H1 (cell line): ENCODE results near the gene PCGF3. TPM values are rescaled to one million over a fixed set of nuclear protein-coding genes. Genes with fewer than 3 reads are reported as not detected.

Experiments used
- CTCF ChIA-PET: fragments of 300-600 bp; sonication (Branson Sonifier 250); formaldehyde crosslinking; loops from one replicate; lab custom pipeline; 2021; ENCODE audit not compliant: partially characterized antibody; lab: Charles Lee
- POLR2A ChIA-PET: fragments of 300-600 bp; sonication (Branson Sonifier 250); formaldehyde crosslinking; loops from one replicate; lab custom pipeline; 2021; ENCODE audit warnings: inconsistent platforms; ENCODE audit not compliant: partially characterized antibody; lab: Charles Lee
- DNase-seq, 2 experiments: peaks; one replicate each; pipeline versions ENCODE4 v3.0.0 to v3.0.0-alpha.2; 2010 to 2022; ENCODE audit warnings: low spot score in 2 of 2, low read depth in 1 of 2, mixed read lengths in 1 of 2
- FAIRE-seq: peaks from 2 replicates; lab custom pipeline; 2011; peaks lifted over from hg19 to GRCh38; lab: Jason Lieb, UNC
- H2AFZ ChIP-seq: 2 replicates; pipeline ENCODE4 v1.8.1; 2012; ENCODE audit warnings: low read length, inconsistent platforms
- H2AK5ac ChIP-seq: 2 replicates; pipeline ENCODE4 v1.6.1; 2013; ENCODE audit warnings: low read depth, low read length
- H2BK120ac ChIP-seq: replicated peaks from 2 replicates; pipeline ENCODE3; 2013; ENCODE audit warnings: low read depth, low read length, inconsistent platforms
- H2BK12ac ChIP-seq: 2 replicates; pipeline ENCODE4 v1.6.1; 2013; ENCODE audit warnings: low read depth, low read length
- H2BK15ac ChIP-seq: 2 replicates; pipeline ENCODE4 v1.6.1; 2013; ENCODE audit warnings: low read length
- H2BK20ac ChIP-seq: 2 replicates; pipeline ENCODE4 v1.6.1; 2013; ENCODE audit warnings: low read length
- H2BK5ac ChIP-seq: 2 replicates; pipeline ENCODE4 v1.6.1; 2013; ENCODE audit warnings: low read depth, low read length
- H3K14ac ChIP-seq: 2 replicates; pipeline ENCODE4 v1.6.1; 2013; ENCODE audit warnings: inconsistent platforms; ENCODE audit not compliant: insufficient read length
- H3K18ac ChIP-seq: 2 replicates; pipeline ENCODE4 v1.6.1; 2013; ENCODE audit warnings: low read length; ENCODE audit errors: extremely low read depth
- H3K23ac ChIP-seq: 2 replicates; pipeline ENCODE4 v1.6.1; 2013; ENCODE audit warnings: inconsistent platforms; ENCODE audit not compliant: insufficient read length
- H3K23me2 ChIP-seq: 2 replicates; pipeline ENCODE4 v1.6.1; 2013; ENCODE audit warnings: low read depth, low read length
- H3K27ac ChIP-seq: 2 replicates; pipeline ENCODE4 v1.6.1; 2011; ENCODE audit warnings: low read depth, low read length, inconsistent platforms
- H3K27me3 ChIP-seq, 4 experiments: replicated peaks in 1 of 4; 1 replicate in 1 of 4; 2 replicates in 3 of 4; pipeline versions ENCODE4 v1.6.1 to v1.8.1; 2011 to 2013; ENCODE audit warnings: low read length in 3 of 4, mild to moderate bottlenecking in 3 of 4, inconsistent platforms in 2 of 4, mixed read lengths in 2 of 4, moderate library complexity in 1 of 4; ENCODE audit not compliant: control insufficient read depth in 3 of 4, insufficient read depth in 3 of 4; ENCODE audit errors: extremely low read depth in 1 of 4
- H3K36me3 ChIP-seq, 4 experiments: 2 replicates each; pipeline versions ENCODE4 v1.6.1 to v1.8.1; 2011 to 2013; ENCODE audit warnings: mild to moderate bottlenecking in 4 of 4, low read length in 3 of 4, moderate library complexity in 2 of 4, control low read depth in 1 of 4, inconsistent platforms in 1 of 4; ENCODE audit not compliant: insufficient read depth in 4 of 4, control insufficient read depth in 2 of 4
- H3K4ac ChIP-seq: replicated peaks from 2 replicates; pipeline ENCODE3; 2013; ENCODE audit warnings: low read length, low read depth, mixed read lengths, inconsistent platforms; ENCODE audit not compliant: insufficient read length
- H3K4me1 ChIP-seq, 4 experiments: replicated peaks in 1 of 4; 1 replicate in 1 of 4; 2 replicates in 3 of 4; pipeline versions ENCODE4 v1.6.1 to v1.8.1; 2011 to 2013; ENCODE audit warnings: low read length in 3 of 4, inconsistent platforms in 2 of 4, mixed read lengths in 1 of 4; ENCODE audit not compliant: insufficient read depth in 4 of 4, control insufficient read depth in 3 of 4
- H3K4me2 ChIP-seq, 2 experiments: 2 replicates each; pipeline versions ENCODE4 v1.6.1 to v1.8.1; 2011 to 2013; ENCODE audit warnings: low read depth in 2 of 2, low read length in 2 of 2, control low read depth in 1 of 2, inconsistent platforms in 1 of 2, mild to moderate bottlenecking in 1 of 2; ENCODE audit not compliant: insufficient read depth in 1 of 2
- H3K4me3 ChIP-seq, 4 experiments: fragments of 200-600, 300-600 bp in 1 of 4; sonication (generic), shearing (Covaris generic), sonication (Bioruptor Twin) in 1 of 4; 2 replicates each; pipeline versions ENCODE4 v1.5.1 to v1.8.1; 2011 to 2016; ENCODE audit warnings: low read length in 4 of 4, low read depth in 3 of 4, control low read depth in 2 of 4, inconsistent platforms in 2 of 4, mild to moderate bottlenecking in 2 of 4, mixed read lengths in 1 of 4, moderate library complexity in 1 of 4; ENCODE audit not compliant: insufficient read depth in 2 of 4; ENCODE audit errors: extremely low read depth in 1 of 4
- H3K56ac ChIP-seq: replicated peaks from 2 replicates; pipeline ENCODE3; 2013; ENCODE audit warnings: low read depth, mild to moderate bottlenecking, mixed read lengths, low read length, inconsistent platforms; ENCODE audit not compliant: insufficient read length
- H3K79me1 ChIP-seq: 2 replicates; pipeline ENCODE4 v1.6.1; 2013; ENCODE audit warnings: low read depth, low read length, control low read depth
- H3K79me2 ChIP-seq, 2 experiments: 2 replicates each; pipeline versions ENCODE4 v1.6.1 to v1.8.1; 2012 to 2013; ENCODE audit warnings: low read length in 2 of 2, mild to moderate bottlenecking in 2 of 2, inconsistent platforms in 1 of 2; ENCODE audit not compliant: insufficient read depth in 2 of 2, control insufficient read depth in 1 of 2
- H3K9ac ChIP-seq, 4 experiments: replicated peaks in 1 of 4; 1 replicate in 1 of 4; 2 replicates in 3 of 4; pipeline versions ENCODE4 v1.6.1 to v1.8.1; 2011 to 2013; ENCODE audit warnings: low read depth in 3 of 4, low read length in 3 of 4, control low read depth in 2 of 4, mild to moderate bottlenecking in 2 of 4, moderate library complexity in 2 of 4, inconsistent platforms in 1 of 4; ENCODE audit errors: extremely low read depth in 1 of 4
- H3K9me3 ChIP-seq, 2 experiments: 2 replicates each; pipeline versions ENCODE4 v1.6.1 to v1.8.1; 2012 to 2013; ENCODE audit warnings: mild to moderate bottlenecking in 2 of 2, moderate library complexity in 2 of 2, control low read depth in 1 of 2, inconsistent platforms in 1 of 2, low read depth in 1 of 2, low read length in 1 of 2, mixed read lengths in 1 of 2; ENCODE audit not compliant: insufficient read depth in 2 of 2
- H4K20me1 ChIP-seq, 2 experiments: replicated peaks in 1 of 2; 2 replicates each; pipeline versions ENCODE3 to v1.8.1; 2011 to 2013; ENCODE audit warnings: inconsistent platforms in 2 of 2, low read length in 2 of 2, mild to moderate bottlenecking in 1 of 2; ENCODE audit not compliant: insufficient read depth in 2 of 2, control insufficient read depth in 1 of 2
- H4K5ac ChIP-seq: 2 replicates; pipeline ENCODE4 v1.6.1; 2013; ENCODE audit warnings: low read length, low read depth, mixed read lengths, inconsistent platforms; ENCODE audit not compliant: insufficient read length
- H4K8ac ChIP-seq: 2 replicates; pipeline ENCODE4 v1.8.0; 2013; ENCODE audit warnings: mild to moderate bottlenecking, moderate library complexity, low read length, inconsistent platforms; ENCODE audit not compliant: insufficient read depth; ENCODE audit errors: extremely low read depth
- H4K91ac ChIP-seq: replicated peaks from 2 replicates; pipeline ENCODE3; 2013; ENCODE audit warnings: low read length, mixed read lengths, inconsistent platforms; ENCODE audit not compliant: insufficient read length
- GABPA ChIP-seq: IDR thresholded peaks from 2 replicates; pipeline ENCODE4 v1.6.1; 2011; ENCODE audit warnings: mild to moderate bottlenecking, low read length, moderate library complexity, borderline replicate concordance; ENCODE audit not compliant: insufficient read depth
- RXRA ChIP-seq: IDR thresholded peaks from 2 replicates; pipeline ENCODE4 v1.6.1; 2011; ENCODE audit warnings: low read depth, mild to moderate bottlenecking, low read length, moderate library complexity; ENCODE audit not compliant: insufficient read depth
- SIN3A ChIP-seq, 2 experiments: IDR thresholded peaks in 1 of 2; conservative IDR thresholded peaks in 1 of 2; 2 replicates each; pipeline ENCODE4 v1.6.1; 2011 to 2012; ENCODE audit warnings: low read length in 2 of 2, improper control_type of control experiment in 1 of 2, low read depth in 1 of 2, mild to moderate bottlenecking in 1 of 2
- SP1 ChIP-seq: IDR thresholded peaks from 2 replicates; pipeline ENCODE4 v1.6.1; 2011; ENCODE audit warnings: low read depth, low read length
- SP2 ChIP-seq: IDR thresholded peaks from 2 replicates; pipeline ENCODE4 v1.6.1; 2012; ENCODE audit warnings: mild to moderate bottlenecking, low read length, inconsistent platforms
- USF2 ChIP-seq: IDR thresholded peaks from 2 replicates; pipeline ENCODE4 v1.6.1; 2011; ENCODE audit warnings: low read length, improper control_type of control experiment
- WGBS, 2 experiments: shearing (Covaris generic) in 1 of 2; methylation state at CpG; one replicate each; pipeline versions ENCODE4 v1.1.6 to v1.1.7; 2013 to 2015; ENCODE audit warnings: low lambda C conversion rate in 2 of 2, mixed read lengths in 2 of 2, inconsistent platforms in 1 of 2, low coverage in 1 of 2, missing lambda C conversion rate in 1 of 2; ENCODE audit not compliant: insufficient replicate concordance in 2 of 2, insufficient coverage in 1 of 2, insufficient read length in 1 of 2; ENCODE audit errors: extremely low coverage in 1 of 2, missing lambda C conversion rate in 1 of 2; 5-methylcytosine and 5-hydroxymethylcytosine counted together
- polyA plus RNA-seq, 7 experiments: library from polyadenylated mRNA; depleted of rRNA in 3 of 7; stranded (reverse) in 5 of 7; unstranded in 2 of 7; fragments of >200 nt in 5 of 7; fragments of 200-250 nt in 2 of 7; gene quantifications; 1 replicate in 5 of 7; 2 replicates in 1 of 7; 4 replicates in 1 of 7; pipeline versions ENCODE4 v1.2.1 to v1.2.3, GENCODE V29; 2011 to 2013; ENCODE audit warnings: missing spikeins in 2 of 7, mixed read lengths in 2 of 7
- total RNA-seq: library from RNA; stranded (reverse); fragmentation: NEBNext Ultra II Directional; extraction: Animal tissue kit (Norgen Biotek cat#: 25700); gene quantifications from 2 replicates; pipeline ENCODE4 v1.2.1, GENCODE V29; 2021

PCGF3 gene
- total and polyA plus RNA-seq, 2 of the 8 experiments (the other 6 are each of a cell fraction or from before 2014, with no cell fraction given), result 52.7 to 52.9 TPM

GRCh38 chr4:732486-732885 is 26.9 kb downstream of the PCGF3 start:
- Histone ChIP-seq H2AK5ac (no peak overlapping the region; the same call in 1 of the 2 replicates), H3K79me2 (peaks cover 3 to 11% of the 10 kb centered on the region in 2 experiments; a peak in 2 of 4 replicates)
- CTCF ChIA-PET, result interaction anchor here (0.9 to 2.5 kb wide), 2 partner anchors 10 to 58 kb away, joined by 3 to 13 read pairs; partner anchors contain the start of gene MYL5

More at GRCh38 chr4:732486-732885, 26.9 kb downstream of the PCGF3 start:
- peaks cover 13 to 17% of the 10 kb centered on the region in 2 experiments for H4K20me1 ChIP-seq
- POLR2A ChIA-PET, result no interaction called here
- H3K4me2 ChIP-seq, result no peak overlapping the region
- no peak overlapping the region for H3K9ac ChIP-seq
- H3K9me3 ChIP-seq, result peaks cover 0 to 5% of the 10 kb centered on the region in 2 experiments; a peak in 1 of 4 replicates
- no peak overlapping the region for H4K91ac ChIP-seq
- no peak overlapping the region for H3K27ac ChIP-seq
- no peaks in the 10 kb centered on the region for H3K4me1 ChIP-seq
- no peaks in the 10 kb centered on the region for H3K23me2 ChIP-seq
- H4K8ac ChIP-seq, result no peak overlapping the region
- no peak overlapping the region for H2BK12ac ChIP-seq
- no peak overlapping the region for H3K14ac ChIP-seq
- H2BK15ac ChIP-seq, result no peak overlapping the region
- TF ChIP-seq GABPA (no peak), SIN3A (conservative IDR thresholded peaks at IDR 0.05 in 1 of 2, IDR thresholded peaks at IDR 0.05 in 1 of 2; ENCODE audit: low read depth in 1 of 2, low read length in 2 of 2) (no peak), SP2 (no peak), RXRA (no peak), SP1 (no peak), USF2 (no peak)
- TF ChIP-seq, all 59 proteins: peak for 0
- Histone ChIP-seq H3K4ac (no peak overlapping the region), H3K56ac (no peak overlapping the region), H3K18ac (no peak overlapping the region), H2BK5ac (no peak overlapping the region), H4K5ac (no peak overlapping the region), H3K27me3 (no peaks in the 10 kb centered on the region), H2BK120ac (no peak overlapping the region), H3K23ac (no peak overlapping the region), H3K79me1 (peaks cover 8% of the 10 kb centered on the region), H3K36me3 (peaks cover 21 to 49% (median 33%) of the 10 kb centered on the region in 4 experiments), H3K4me3 (no peak overlapping the region), H2AFZ (no peak overlapping the region), H2BK20ac (no peak overlapping the region)
- FAIRE-seq (no peak), DNase-seq (no peak)
- WGBS, 2 experiments, result 95% methylated on average over 13 of the region's 20 CpGs; no CpG with 5 or more reads in 1 of the 2 experiments
